Activated CD4-positive, CD25-positive, alpha-beta regulatory T cell (primary cell): ENCODE measurements around the gene DBP.

Source experiments
- DNase-seq, 4 experiments: peaks; one replicate each; lab custom pipeline; 2025; lab: John Stamatoyannopoulos, UW

The DBP gene

DNA sequence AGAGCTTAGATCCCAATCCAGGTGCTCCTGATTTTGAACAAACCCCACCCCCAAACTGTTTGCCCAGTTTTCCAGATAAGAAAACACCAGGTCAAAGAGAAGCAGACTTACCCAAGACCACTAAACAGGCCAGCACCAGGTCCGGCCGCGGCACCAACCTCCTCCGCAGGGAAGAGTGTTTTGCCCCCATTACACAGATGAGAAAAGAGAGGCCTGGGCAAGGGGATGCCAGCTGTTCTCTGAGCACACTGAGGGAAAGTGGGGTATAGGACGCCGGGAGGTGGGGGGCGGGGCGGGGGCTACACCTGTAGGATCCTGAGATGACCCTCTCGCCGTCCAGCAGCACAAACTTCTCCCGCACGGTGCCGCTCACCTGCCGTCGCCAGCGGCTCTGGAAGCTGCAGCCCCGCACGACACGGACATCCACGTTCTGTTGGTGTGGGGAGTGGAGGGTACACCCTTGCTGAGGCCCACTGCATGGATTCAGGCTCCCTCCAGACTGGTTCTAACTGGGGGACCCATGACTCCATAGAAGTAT, 27.5 kb downstream of the DBP start:
- DNase-seq, result no peak

DNA sequence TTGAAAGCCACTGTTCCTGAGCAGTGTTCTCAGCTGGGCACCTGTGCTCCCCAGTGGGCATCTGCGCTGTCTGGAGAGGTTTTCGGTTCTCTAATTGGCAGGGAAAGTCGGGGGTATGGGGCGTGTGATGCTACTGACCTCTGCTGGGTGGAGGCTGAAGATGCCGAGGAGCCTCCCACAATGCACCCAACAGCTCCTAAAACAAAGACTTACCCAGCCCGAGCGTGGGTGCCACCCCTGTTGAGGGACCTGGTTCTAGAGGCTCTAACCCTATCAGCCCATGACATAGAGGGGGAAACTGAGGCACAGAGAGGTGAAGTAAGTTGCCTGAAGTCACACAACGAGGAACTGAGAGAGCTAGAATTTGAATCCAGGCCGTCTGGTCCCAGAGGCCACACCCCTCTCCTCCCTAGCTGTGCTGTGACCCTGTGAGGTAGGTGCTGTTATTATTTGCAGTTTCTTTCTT, 28.3 kb downstream of the DBP start:
- DNase-seq, result peak in 1 of 4 experiments; percentile 21

DNA sequence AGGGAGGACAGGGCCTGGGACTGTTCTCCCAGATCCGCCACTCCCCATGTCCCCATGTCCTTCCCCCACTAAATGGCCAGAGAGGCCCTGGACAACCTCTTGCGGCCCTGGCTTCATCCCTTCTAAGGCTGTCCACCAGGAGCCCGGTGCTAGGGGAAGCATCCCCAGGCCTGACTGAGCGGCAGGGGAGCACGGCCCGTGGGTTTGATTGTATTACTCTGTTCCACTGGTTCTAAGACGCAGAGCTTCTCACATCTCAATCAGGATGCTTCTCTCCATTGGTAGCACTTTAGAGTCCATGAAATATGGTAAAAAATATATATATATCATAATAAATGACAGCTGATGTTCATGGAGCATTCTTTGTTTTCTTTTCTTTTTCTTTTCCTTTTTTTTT, 29.8 kb downstream of the DBP start:
- no peak for DNase-seq

DNA sequence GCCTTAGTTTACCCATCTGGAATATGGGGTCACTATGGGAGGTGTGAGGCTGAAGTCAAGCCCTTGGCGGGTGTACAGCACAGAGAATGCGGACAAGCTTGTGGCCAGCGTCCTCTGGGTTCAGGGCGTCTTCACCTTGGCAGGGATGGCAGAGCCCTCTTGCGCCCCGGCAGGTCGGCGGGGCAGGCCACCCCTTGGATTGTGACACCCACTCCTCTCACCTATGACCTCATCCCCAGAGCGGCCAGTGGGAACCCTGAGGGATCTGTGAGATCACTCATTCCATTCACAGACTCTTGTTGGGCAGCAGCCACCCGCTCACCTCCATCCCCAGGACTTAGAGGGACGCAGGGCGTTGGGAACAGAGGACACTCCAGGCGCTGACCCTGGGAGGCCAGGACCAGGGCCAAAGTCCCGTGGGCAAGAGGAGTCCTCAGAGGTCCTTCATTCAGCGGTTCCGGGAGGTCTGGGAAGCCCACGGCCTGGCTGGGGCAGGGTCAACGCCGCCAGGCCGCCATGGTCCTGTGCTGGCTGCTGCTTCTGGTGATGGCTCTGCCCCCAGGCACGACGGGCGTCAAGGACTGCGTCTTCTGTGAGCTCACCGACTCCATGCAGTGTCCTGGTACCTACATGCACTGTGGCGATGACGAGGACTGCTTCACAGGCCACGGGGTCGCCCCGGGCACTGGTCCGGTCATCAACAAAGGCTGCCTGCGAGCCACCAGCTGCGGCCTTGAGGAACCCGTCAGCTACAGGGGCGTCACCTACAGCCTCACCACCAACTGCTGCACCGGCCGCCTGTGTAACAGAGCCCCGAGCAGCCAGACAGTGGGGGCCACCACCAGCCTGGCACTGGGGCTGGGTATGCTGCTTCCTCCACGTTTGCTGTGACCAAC, 30.5 kb downstream of the DBP start, which contains the start of gene SPACA4:
Gene SPACA4, plus strand, starts transcription at position 280 of the 896 bp plus-strand sequence. Its CDS starts 237 bp downstream, at position 517.
- DNase-seq, result no peak

DNA sequence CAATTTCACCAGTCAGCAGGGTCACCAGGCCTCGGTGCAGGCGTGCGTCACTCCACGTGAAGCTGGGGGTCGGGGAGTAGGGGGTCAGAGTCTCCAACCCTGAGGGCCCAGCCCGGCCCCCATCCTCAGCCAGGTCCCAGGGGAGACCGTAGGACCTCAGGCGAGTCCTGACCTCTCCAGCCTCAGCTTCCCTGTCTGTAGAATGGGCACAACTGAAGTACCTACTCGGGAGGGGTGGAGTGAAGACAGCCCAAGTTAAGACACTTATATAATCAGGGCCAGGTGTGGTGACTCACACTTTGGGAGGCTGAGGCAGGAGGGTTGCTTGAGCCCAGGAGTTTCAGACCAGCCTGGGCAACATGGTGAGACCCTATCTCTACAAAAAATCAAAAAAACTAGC, 33.3 kb downstream of the DBP start:
- DNase-seq, result no peak

DNA sequence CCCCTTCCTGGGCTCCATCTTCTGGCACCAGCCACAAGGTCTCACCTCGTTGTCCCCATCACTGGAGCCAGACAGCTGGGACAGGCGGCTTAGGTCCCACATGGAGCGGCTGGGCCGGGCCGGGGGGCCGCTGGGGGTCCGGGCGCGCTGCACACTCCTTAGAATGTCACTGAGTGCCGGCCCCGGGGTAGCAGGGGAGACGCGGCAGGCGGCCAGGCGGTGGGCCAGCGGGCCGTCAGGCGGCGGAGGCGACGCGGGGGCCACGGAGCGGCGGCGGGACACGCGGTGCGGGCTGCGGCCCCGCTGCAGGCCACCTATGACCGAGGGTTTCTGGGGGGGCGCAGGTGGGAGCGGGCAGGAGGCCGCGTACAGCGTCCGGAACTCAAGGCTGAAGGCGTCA, 33.7 kb downstream of the DBP start:
- DNase-seq, result no peak

DNA sequence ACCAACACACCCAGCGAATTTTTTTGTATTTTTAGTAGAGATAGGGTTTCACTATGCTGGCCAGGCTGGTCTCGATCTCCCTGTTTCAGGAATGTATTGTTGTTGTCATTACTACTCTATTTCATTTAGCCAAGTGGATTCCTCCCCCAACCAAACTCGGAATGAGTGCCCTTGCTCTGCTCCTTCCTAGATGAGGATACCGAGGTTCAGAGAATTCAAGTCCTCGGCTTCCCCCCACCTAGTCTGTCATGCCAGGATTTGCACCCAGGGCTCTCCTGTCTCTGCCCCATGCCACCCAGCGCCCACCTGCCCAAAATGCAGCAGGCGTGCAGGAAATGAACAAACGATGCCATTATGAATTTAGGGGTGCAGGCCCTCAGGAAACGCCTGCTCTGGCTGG, 34.2 kb downstream of the DBP start:
- no peak for DNase-seq

DNA sequence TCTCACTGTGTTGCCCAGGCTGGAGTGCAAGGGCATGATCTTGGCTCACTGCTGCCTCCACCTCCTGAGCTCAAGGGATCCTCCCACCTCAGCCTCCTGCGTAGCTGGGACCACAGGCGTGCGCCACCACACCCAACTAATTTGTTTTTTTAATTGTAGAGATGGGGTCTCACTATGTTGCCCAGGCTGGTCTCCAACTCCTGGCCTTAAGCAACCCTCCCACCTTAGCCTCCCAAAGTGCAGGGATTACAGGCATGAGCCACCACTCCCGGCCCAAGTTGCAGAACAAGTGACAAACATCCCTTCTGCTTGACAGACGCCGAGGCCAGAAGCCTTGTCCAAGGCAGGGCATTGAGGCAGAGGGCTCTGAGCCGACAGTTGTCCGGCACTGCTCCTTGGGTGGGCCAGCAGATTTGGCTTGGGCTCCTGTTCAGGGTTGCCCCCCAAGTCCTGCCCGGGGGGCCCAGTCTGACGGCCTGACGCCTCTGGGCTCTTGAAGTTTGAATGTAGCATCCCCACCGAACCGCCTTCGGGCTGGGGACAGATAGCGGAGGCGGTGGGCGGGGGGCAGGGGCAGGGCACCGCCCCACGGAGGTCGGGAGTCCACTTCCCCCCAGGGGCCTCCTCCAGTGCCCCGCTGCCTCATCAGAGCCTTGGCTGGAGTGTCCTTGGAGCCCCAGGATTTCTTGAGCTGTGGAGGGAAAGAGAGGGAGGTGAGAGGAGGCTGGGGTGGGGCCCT, 36.3 kb downstream of the DBP start:
- DNase-seq, result no peak

DNA sequence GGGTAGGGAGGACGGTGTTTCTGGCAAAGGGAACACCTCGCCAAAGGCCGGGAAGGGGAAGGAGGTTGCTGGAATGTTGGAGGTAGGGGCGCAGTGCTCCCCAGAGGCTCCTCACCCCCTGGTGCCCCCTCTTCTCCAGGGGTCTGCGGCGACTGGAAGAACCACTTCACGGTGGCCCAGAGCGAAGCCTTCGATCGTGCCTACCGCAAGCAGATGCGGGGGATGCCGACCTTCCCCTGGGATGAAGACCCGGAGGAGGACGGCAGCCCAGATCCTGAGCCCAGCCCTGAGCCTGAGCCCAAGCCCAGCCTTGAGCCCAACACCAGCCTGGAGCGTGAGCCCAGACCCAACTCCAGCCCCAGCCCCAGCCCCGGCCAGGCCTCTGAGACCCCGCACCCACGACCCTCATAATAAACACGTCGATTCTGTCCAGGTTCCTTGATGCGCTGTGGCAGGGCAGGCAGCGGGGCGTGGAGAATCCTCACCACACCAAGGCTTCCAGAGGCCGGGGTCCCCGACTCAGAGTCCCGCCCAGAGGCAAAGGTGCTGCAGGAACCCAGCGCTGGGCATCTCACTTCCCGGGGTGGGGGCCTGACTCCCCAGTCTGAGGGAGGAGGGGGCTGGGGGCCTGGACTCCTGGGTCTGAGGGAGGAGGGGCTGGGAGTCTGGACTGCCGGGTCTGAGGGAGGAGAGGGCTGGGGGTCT, 38.0 kb downstream of the DBP start:
- DNase-seq, result no peak

DNA sequence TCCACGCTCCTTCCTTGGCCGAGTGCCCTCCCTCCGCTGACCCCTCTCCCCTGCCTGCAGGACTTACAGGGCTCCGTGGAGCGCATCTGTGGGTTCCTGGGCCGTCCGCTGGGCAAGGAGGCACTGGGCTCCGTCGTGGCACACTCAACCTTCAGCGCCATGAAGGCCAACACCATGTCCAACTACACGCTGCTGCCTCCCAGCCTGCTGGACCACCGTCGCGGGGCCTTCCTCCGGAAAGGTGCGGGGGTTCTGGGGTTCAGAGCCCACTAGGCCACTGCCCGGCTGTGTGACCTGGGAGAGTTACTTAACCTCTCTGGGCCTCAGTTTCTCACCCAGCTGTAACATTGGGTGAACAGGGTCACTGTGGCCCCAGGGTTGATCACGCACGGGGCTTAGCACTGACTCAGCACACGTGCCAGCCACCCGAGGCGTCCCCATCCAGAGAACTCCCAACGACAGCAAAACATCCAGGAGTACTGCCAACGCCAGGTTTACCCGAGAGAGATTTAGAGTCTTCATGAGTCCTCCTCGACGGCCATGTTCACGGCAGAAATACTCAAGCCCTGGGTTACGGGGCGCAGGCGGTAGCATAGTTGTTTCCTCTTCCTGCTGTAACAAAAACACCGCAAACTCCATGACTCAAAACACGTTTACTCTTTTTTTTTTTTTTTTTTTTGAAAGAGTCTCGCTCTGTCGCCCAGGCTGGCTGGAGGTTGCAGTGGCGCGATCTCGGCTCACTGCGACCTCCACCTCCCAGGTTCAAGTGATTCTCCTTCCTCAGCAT, 40.3 kb downstream of the DBP start:
- peak in 1 of 4 experiments; percentile 24 for DNase-seq

DNA sequence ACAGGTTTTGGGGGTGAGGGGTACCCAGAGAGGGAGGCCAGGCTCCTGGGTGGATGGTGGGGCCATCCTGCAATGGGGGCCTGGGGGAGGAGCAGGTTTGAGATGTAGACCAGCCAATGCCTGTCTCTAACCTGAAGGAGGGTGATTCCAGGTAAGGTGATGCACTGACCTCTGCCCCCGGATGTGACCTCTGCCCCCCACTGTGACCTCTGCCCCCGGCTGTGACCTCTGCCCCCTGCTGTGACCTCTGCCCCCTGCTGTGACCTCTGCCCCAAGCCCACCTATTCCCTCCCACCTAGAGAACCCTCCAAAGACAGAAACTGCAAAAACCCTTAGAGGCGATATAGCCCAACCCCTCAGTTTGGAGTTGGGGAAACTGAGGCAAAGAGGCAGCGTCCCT, 40.9 kb downstream of the DBP start:
- no peak for DNase-seq

DNA sequence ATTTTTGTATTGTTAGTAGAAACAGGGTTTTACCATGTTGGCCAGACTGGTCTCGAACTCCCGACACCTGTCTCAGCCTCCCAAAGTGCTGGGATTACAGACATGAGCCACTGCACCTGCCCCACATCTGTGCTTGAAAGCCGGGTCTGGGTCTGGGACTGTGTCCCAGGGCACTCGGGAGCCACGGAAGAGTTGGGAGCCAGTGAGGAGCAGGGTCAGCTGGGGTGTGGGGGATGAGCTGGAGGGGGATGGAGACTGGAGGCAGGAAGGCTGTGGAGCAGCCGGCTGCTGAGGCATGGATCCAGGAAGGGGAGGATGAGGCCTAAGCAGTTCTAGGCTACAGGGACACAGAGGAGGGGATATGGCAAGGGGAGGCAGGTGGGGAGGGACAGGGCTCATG, 41.3 kb downstream of the DBP start:
- DNase-seq, result no peak

DNA sequence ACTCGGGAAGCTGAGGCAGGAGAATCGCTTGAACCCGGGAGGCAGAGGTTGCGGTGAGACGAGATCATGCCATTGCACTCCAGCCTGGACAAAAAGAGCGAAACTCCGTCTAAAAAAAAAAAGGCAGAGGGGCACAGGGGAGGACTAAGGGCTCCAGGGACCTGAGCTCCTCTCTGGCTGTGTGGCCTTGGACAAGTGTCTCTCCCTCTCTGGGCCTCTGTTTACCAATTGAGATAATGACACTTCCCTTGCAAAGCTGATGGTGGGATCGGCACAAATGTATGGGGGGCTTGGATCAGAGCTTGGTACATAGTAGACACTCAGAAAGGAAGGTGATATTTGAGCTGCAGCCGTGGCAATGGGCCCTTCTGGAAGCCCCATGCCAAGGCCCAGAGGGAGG, 42.0 kb downstream of the DBP start:
- no peak for DNase-seq

DNA sequence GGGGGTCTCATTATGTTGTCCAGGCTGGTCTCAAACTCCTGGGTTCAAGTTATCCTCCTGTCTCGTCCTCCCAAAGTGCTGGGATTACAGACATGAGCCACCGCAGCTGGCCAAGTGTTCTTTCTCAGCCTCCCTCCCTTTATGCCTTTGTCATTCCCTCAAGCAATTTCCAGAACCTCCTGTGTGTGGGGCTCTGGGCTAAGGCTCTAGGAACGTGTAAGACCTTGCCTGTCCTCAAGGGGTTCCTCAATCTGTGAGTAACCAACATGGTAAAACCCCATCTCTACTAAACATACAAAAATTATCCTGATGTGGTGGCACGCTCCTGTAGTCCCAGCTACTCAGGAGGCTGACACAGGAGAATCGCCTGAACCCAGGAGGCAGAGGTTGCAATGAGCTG, 46.2 kb downstream of the DBP start:
- no peak for DNase-seq

DNA sequence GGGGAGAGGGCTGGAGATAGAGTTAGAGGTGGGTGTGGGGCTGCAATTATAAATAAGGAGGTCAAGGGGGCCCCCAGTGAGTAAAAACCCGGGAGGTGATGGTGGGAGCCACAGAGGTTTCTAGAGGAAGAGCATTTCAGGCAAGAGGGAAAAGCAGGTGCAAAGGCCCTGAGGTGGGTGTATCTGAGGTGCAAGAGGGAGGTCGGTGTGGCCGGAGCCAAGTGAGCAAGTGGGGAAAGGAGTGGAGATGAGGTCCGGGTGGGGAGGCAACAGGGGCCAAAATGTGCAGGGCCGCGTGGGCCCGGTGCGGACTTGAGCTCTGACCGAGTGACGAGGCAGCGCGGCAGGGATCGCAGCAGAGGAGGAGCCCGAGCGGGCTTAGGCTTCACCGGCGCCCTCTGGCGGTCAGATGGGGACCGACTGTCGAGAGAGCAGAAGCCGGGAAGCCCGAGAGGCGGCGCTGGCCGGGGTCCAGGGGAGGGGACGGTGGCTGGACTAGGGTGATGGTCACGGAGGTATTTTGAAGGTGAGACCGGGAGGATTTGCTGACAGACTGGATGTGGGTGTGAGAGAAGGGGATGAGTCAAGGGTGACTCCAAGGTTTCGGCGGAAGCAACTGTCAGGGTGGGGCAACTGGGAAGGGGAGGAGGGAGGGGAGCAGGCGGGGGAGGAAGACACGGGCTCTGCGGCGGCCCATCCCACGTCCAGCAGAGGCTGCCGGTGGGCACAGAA, 48.3 kb downstream of the DBP start:
- DNase-seq, result peak; percentile 78 to 83 (median 83)

DNA sequence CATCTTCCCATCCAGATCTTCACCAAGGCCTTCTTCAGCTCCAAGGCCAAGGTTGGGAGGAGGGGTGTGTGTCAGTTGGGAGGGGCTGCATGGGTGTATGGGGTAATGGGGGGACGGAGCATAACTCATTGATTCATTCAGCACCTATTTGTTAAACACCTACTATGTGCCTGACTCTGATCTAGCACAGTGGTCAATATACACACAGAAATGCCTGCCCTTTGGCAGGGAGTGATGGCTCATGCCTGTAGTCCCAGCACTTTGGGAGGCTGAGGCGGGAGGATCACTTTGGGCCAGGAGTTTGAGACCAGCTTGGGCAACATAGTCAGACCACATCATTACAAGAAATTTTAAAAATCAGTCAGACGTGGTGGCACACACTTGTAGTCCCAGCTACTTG, 49.8 kb downstream of the DBP start:
- no peak for DNase-seq

DNA sequence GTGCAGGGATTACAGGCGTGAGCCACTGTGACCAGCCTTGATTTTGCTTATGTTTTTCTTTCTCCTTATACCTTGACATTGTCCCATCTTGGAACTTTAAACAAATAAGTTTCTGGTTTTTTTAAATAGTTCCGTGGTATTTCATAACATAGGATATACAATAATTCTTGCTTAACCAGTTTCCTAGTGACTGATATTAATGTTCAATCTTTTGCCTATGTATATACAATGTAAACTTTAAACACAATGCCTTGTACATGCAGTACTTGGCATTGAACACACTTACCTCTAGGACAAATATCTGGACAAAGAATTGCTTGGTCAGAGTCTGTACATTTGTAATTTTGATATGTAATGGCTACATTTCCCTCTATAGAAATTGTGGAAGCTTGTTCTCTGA, 55.0 kb downstream of the DBP start:
- DNase-seq, result no peak
